GM21529 (cell line): ENCODE measurements around the gene DNAI2.

ENCODE experiments used
- ATAC-seq: cut with Tn5 transposase; IDR thresholded peaks from one replicate; pipeline ENCODE4 v1.9.1; 2021; ENCODE audit not compliant: unreplicated experiment

DNAI2 gene

GRCh38 chr17:74337834-74338500, 63.9 kb downstream of the DNAI2 start:
- ATAC-seq = no peak

- ATAC-seq = no peak
Measured at GRCh38 chr17:74339537-74340195, 65.6 kb downstream of the DNAI2 start.

GRCh38 chr17:74340470-74341023, 66.5 kb downstream of the DNAI2 start:
- no peak for ATAC-seq

DNA sequence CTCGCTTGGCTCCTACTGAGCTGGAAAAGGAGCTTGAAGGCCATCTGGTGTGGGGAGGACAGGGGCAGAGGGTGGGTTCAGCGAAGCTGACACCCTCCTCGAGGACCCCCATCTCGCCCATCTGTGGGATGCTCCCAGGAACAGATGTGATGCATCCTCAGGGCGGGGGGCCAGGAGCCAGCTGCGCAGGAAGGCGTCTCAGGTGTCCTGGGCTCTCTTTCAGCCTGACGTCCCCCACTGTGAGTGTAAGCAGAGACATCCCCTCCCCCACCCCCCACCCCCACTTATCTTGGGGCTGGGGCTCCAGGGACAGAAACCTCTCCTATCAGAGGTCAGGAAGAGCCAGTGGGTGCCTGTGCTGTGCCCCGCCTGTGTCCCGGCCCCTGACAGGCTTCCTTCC, 68.2 kb downstream of the DNAI2 start:
- ATAC-seq = no peak

- ATAC-seq = no peak
Measured at GRCh38 chr17:74343121-74343520, 69.1 kb downstream of the DNAI2 start.

DNA sequence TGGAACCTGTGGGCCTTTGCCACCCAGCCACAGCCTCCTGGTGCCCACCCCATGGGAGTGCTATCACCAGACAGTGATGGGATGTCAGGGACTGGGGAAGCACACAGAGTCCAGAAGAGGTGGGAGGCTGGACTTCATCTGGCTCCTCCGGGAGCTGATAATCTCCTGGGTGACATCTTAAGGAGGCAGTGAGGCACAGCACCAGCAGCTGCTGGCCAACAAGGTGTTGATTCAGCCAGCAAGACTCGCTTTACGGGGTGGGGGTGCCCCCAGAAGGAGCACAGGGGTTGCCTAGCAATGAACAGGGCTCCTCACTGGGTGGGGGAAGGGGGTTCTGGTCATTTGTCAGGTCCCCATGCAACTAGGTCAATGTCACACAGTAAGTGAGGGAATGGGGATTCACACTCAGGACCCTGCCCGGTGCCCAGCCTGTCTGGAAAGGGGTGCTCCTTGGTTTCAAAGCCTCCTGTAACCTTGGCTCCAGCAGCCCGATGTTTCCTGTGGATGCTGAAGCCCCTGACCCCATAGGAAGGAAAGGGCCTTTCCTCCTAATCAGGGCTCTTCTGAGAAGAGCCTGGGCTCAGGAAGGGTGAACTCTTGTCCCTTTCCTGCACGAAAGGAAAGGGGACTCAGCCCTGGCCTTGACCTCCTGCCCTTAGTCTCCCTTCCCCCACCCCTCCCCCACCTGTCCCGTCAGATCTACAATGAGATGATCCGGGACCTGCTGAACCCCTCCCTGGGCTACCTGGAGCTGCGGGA, 69.7 kb downstream of the DNAI2 start:
- no peak for ATAC-seq

DNA sequence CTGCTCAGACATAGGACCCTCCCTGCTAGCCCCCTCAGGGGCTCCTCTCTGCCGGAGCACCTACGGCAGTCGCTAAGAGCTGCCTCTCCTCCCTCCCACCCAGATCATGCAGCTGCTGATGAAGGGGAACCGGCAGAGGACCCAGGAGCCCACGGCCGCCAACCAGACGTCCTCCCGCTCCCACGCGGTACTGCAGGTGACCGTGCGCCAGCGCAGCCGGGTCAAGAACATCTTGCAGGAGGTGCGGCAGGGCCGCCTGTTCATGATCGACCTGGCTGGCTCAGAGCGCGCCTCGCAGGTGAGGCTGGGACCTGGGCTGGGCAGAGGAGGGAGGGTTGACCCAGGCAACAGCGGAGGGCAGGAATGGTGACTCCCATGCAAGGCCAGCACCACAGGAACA, 70.6 kb downstream of the DNAI2 start:
- ATAC-seq = no peak

DNA sequence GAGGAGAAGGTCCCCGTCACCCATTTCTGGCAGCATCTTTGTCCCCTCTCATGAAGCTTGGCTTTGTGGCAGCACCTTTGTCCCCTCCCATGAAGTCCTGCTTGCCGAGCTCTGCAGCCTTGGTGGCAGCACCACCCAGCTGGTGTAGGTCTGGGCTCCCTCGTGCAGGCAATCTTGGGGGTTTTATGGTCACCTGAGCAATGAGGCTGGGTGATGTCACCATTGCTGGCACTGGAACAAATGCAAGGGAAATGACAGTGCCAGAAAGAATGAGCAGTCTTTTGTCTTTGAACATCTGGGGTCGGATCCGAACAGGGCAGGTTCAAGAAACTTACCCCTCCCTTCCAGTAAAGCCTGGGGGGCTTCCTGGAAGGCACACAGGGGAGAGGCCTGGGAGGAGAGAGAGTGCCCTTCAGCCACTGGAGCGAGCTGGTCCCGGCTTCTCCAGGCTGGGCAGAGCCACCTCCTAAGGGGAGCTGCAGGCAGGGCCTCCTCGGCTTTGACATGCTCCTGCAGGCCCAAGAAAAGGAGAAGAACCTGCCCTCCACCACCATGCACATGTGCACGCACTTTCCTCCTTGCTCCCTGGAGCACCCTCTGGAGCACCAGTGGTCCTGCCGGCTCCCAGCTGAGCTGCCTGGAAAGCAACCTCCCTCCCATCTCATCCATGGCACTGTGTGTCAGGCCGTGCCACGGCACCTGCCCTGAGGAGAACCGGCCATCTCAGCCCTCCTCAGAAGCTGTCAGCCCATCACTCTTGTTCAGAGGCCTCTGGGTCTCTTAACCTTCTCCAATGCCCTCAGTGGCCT, 71.6 kb downstream of the DNAI2 start:
- ATAC-seq = no peak

- no peak for ATAC-seq
Measured at GRCh38 chr17:74347646-74348045, 73.6 kb downstream of the DNAI2 start.

DNA sequence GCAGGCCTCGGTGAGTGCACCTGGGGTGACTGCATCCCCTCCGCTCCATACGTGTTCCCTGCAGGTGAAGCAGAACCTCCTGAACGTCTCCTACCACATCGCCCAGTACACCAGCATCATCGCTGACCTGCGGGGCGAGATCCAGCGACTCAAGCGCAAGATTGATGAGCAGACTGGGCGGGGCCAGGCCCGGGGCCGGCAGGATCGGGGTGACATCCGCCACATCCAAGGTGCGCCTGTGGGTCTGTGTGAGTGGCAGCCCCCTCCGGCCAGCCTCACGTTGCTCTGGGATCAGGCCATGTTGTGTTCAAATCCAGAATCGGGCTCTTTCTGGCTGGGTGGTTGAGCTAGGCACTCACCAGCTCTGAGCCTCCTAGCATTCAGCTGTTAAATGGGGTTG, 75.1 kb downstream of the DNAI2 start:
- ATAC-seq = no peak

- no peak for ATAC-seq
Measured at GRCh38 chr17:74350486-74350885, 76.5 kb downstream of the DNAI2 start.

- no peak for ATAC-seq
Measured at GRCh38 chr17:74351552-74352210, 77.6 kb downstream of the DNAI2 start.

DNA sequence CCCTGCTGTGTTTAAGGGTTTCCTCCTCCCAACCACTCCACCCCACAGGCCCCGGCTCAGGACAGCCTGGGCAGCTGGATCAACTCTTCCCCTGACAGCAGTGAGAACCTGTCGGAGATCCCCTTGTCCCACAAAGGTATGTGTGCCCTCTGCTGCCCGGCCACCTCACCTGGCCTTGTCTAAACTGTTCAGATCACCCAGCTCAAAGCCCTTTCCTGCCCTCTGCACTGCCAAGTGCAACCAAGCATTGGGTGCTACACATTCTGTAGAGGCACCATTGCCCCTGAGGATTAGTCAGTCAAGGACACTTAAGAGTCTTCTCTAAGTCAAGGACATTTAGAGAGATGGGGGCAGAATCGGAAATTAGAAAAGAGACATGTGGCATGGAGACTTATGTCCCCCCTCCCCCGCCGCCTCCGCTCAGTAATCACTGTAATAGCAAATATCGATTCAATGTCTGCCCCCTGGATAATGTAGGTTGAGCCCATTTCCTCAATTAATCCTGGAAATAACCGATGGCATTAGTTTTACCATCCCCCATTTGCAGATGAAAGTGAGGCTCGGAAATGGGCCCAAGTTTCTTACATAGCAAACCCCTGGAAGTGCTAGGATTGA, 79.5 kb downstream of the DNAI2 start:
- ATAC-seq = no peak

DNA sequence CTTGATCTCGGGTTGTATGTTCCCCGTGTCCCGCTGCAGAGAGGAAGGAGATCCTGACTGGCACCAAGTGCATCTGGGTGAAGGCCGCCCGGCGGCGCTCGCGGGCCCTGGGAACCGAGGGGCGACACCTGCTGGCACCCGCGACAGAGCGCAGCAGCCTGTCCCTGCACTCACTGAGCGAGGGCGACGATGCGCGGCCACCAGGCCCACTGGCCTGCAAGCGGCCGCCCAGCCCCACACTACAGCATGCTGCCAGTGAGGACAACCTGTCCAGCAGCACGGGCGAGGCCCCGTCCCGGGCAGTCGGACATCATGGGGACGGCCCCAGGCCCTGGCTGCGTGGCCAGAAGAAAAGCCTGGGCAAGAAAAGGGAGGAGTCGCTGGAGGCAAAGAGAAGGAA, 80.1 kb downstream of the DNAI2 start:
- ATAC-seq = peak; percentile 64

GRCh38 chr17:74354561-74354960, 80.5 kb downstream of the DNAI2 start:
- no peak for ATAC-seq

- ATAC-seq = no peak
Measured at GRCh38 chr17:74355065-74355464, 81.0 kb downstream of the DNAI2 start.

- ATAC-seq = no peak
Measured at GRCh38 chr17:74356646-74357465, 82.8 kb downstream of the DNAI2 start.

GRCh38 chr17:74357466-74357809, 83.4 kb downstream of the DNAI2 start:
- ATAC-seq = no peak

DNA sequence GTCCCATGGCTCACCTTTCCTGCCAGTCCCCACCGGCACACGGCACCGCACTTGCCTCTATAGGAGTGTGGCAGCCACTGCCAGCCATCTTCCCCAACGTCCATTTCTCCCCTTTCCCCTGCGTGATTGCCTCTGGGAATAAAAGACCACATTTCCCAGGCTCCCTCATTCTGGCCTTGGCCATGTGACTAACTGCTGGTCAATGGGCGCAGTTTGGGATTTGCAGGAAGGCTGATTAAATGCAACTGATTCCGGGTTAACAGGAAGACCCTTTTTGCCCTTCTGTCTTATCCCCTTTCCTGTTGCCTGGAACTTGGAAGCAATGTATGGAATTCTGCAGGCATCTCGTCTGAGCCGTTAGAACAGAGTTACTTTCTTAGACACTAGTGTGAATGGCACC, 84.7 kb downstream of the DNAI2 start:
- ATAC-seq = no peak
